Hepatic stellate cell (primary cell): ENCODE measurements around the gene SULT2B1.

ENCODE experiments used
- DNase-seq: peaks from one replicate; pipeline ENCODE4 v3.0.0; 2011; ENCODE audit warnings: low spot score

Gene SULT2B1

GRCh38 chr19:48600679-48601417 lies 48.9 kb downstream of the SULT2B1 start:
- DNase-seq: no peak

GRCh38 chr19:48603001-48603400 lies 51.0 kb downstream of the SULT2B1 start:
- DNase-seq: no peak

- DNase-seq: no peak
Observed at GRCh38 chr19:48603449-48603848, 51.5 kb downstream of the SULT2B1 start.

- no peak for DNase-seq
Observed at GRCh38 chr19:48603850-48604249, 51.9 kb downstream of the SULT2B1 start.

GRCh38 chr19:48606463-48607358 lies 54.7 kb downstream of the SULT2B1 start, which contains the start of gene SPACA4:
Gene SPACA4, plus strand, starts transcription at chr19:48606742. Its CDS starts 237 bp downstream, at chr19:48606979.
- DNase-seq: no peak

GRCh38 chr19:48607359-48607755 lies 55.4 kb downstream of the SULT2B1 start:
- no peak for DNase-seq

GRCh38 chr19:48608798-48609263 lies 56.9 kb downstream of the SULT2B1 start:
- peak; percentile 69 for DNase-seq

GRCh38 chr19:48609571-48610108 lies 57.7 kb downstream of the SULT2B1 start:
- DNase-seq: no peak

GRCh38 chr19:48611872-48612271 lies 59.9 kb downstream of the SULT2B1 start:
- DNase-seq: no peak

GRCh38 chr19:48613024-48613851 lies 61.3 kb downstream of the SULT2B1 start:
- no peak for DNase-seq

- no peak for DNase-seq
Observed at GRCh38 chr19:48613852-48614435, 62.0 kb downstream of the SULT2B1 start.

GRCh38 chr19:48614436-48615230 lies 62.7 kb downstream of the SULT2B1 start, which contains the start of gene FAM83E:
Gene FAM83E, minus strand, starts transcription at chr19:48615076. Its CDS starts 1,704 bp downstream, at chr19:48613372.
- DNase-seq: no peak

GRCh38 chr19:48615231-48616040 lies 63.5 kb downstream of the SULT2B1 start:
- DNase-seq: no peak

- no peak for DNase-seq
Observed at GRCh38 chr19:48616041-48616436, 64.1 kb downstream of the SULT2B1 start.

GRCh38 chr19:48616491-48617056 lies 64.6 kb downstream of the SULT2B1 start:
- no peak for DNase-seq

- DNase-seq: no peak
Observed at GRCh38 chr19:48617146-48617937, 65.4 kb downstream of the SULT2B1 start.

GRCh38 chr19:48618278-48618915 lies 66.4 kb downstream of the SULT2B1 start:
- no peak for DNase-seq
